ENCODE data around the gene VPS26A. TPM values are rescaled to one million over a fixed set of nuclear protein-coding genes. Genes with fewer than 3 reads are reported as not detected.

VPS26A gene
- total and polyA plus RNA-seq, 2 donors (not counting 1 experiment from before 2014, with no cell fraction given) = 44.1 to 57.1 TPM

DNA sequence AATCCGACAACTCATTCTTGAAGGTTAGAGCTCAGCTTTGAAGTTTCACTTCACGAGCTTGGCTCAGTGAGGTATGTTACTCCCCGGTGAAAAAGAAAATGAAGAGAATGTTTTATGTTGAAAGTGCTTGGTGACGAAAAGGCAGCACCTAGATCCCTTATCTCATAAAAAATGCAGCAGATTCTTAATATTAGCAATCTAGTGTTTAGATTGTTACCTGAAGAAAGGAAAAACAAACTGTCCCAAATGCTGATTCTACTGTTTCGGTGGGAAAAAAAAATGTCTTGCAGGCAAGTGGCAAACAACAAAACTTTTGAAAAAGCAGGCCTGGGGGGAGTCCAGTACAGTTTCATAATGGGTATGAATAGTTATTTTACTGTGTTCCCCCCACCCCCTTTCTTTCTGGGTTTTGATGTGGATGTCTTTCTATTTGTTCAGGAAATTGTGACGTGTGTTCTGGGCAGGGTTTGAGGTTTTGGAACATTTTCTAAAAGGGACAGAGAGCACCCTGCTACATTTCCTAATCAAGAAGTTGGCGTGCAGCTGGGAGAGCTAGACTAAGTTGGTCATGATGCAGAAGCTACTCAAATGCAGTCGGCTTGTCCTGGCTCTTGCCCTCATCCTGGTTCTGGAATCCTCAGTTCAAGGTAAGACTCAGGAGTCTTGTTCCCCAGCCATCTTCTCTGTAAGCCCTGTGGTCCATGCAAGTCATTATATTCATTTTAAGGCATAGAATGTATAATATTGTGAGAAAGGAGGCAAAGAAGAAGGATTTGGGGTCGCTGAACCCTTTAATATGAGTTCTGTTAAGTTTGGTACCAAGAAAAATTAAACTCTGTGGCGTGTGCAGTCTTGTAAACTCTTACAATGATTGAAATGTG lies 36.1 kb upstream of the VPS26A start, which contains the start of gene SRGN:
TSS of gene SRGN (plus strand) at position 514 of the 881 bp plus-strand sequence. CDS start at position 569, 55 bp downstream.
- no peaks in the 10 kb centered on the region for H4K20me1 ChIP-seq (ENCODE audit: control insufficient read depth, extremely low read depth, insufficient read depth, low read length)
- no peak within 1 kb of the TSS for H2AFZ ChIP-seq (ENCODE audit: low read length)
- H3K4me3 ChIP-seq (replicated peaks in 1 of 4; ENCODE audit: control extremely low read depth in 1 of 4, insufficient read depth in 1 of 4, low read depth in 3 of 4, low read length in 4 of 4) = peak within 1 kb of the TSS; percentile 1 to 84 (median 28)
- no peaks in the 10 kb centered on the region for H3K27me3 ChIP-seq (ENCODE audit: control insufficient read depth, insufficient read depth, low read length)
- H3K27ac ChIP-seq (ENCODE audit: insufficient read depth, low read length) = peak within 1 kb of the TSS; percentile 5
- DNase-seq (ENCODE audit: low read depth in 2 of 2) = peak; percentile 67 to 95
- H3K4me1 ChIP-seq (ENCODE audit: control insufficient read depth, extremely low read depth, insufficient read depth, low read length) = peaks cover 4% of the 10 kb centered on the region
- peak within 1 kb of the TSS; percentile 41 for H3K4me2 ChIP-seq (ENCODE audit: extremely low read depth, insufficient read depth, low read length)
- H3K79me2 ChIP-seq (ENCODE audit: control insufficient read depth, insufficient read depth, low read length) = peaks cover under 1% of the 10 kb centered on the region
- H3K9me3 ChIP-seq (ENCODE audit: control insufficient read depth, insufficient read depth, low read depth, low read length) = no peaks in the 10 kb centered on the region
- H3K9ac ChIP-seq (ENCODE audit: insufficient read depth, low read length) = no peak within 1 kb of the TSS
- TF ChIP-seq, protein P1, sequence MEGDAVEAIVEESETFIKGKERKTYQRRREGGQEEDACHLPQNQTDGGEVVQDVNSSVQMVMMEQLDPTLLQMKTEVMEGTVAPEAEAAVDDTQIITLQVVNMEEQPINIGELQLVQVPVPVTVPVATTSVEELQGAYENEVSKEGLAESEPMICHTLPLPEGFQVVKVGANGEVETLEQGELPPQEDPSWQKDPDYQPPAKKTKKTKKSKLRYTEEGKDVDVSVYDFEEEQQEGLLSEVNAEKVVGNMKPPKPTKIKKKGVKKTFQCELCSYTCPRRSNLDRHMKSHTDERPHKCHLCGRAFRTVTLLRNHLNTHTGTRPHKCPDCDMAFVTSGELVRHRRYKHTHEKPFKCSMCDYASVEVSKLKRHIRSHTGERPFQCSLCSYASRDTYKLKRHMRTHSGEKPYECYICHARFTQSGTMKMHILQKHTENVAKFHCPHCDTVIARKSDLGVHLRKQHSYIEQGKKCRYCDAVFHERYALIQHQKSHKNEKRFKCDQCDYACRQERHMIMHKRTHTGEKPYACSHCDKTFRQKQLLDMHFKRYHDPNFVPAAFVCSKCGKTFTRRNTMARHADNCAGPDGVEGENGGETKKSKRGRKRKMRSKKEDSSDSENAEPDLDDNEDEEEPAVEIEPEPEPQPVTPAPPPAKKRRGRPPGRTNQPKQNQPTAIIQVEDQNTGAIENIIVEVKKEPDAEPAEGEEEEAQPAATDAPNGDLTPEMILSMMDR (conservative IDR thresholded peaks at IDR 0.05 in 1 of 2, IDR thresholded peaks at IDR 0.05 in 1 of 2; ENCODE audit: low read depth in 1 of 2, low read length in 2 of 2) = no peak
- TF ChIP-seq EZH2 (IDR thresholded peaks at IDR 0.05; ENCODE audit: low read length, missing control alignments) = no peak
- H3K36me3 ChIP-seq (ENCODE audit: control insufficient read depth, insufficient read depth, low read length) = no peaks in the 10 kb centered on the region

DNA sequence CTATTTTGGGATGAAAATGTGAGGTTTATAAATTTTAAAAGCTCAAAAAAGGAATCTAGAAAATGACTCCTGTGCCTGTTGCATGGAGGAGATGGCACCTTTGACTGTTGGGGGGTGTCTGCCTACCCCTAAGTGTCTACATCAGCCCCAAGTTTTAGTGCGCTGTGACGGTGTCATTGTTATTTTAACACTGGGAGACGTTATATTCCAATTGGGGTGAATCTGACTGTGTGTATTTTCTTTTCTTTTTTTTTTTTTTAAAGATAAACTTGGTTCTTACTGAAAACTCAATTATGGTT lies 35.6 kb upstream of the VPS26A start:
- no peaks in the 10 kb centered on the region for H3K9me3 ChIP-seq (ENCODE audit: control insufficient read depth, insufficient read depth, low read depth, low read length)
- peak overlapping the region; percentile 29 for H3K4me2 ChIP-seq (ENCODE audit: extremely low read depth, insufficient read depth, low read length)
- H4K20me1 ChIP-seq (ENCODE audit: control insufficient read depth, extremely low read depth, insufficient read depth, low read length) = no peaks in the 10 kb centered on the region
- H2AFZ ChIP-seq (ENCODE audit: low read length) = no peak overlapping the region
- H3K36me3 ChIP-seq (ENCODE audit: control insufficient read depth, insufficient read depth, low read length) = no peaks in the 10 kb centered on the region
- DNase-seq (ENCODE audit: low read depth in 2 of 2) = no peak
- no peak overlapping the region for H3K9ac ChIP-seq (ENCODE audit: insufficient read depth, low read length)
- H3K79me2 ChIP-seq (ENCODE audit: control insufficient read depth, insufficient read depth, low read length) = peaks cover 2% of the 10 kb centered on the region
- peak overlapping the region; percentile 1 to 84 (median 28) for H3K4me3 ChIP-seq (replicated peaks in 1 of 4; ENCODE audit: control extremely low read depth in 1 of 4, insufficient read depth in 1 of 4, low read depth in 3 of 4, low read length in 4 of 4)
- H3K27ac ChIP-seq (ENCODE audit: insufficient read depth, low read length) = peak overlapping the region; percentile 5
- TF ChIP-seq, protein P1 (conservative IDR thresholded peaks at IDR 0.05 in 1 of 2, IDR thresholded peaks at IDR 0.05 in 1 of 2; ENCODE audit: low read depth in 1 of 2, low read length in 2 of 2) = no peak
- no peak for TF ChIP-seq EZH2 (IDR thresholded peaks at IDR 0.05; ENCODE audit: low read length, missing control alignments)
- peaks cover 4% of the 10 kb centered on the region for H3K4me1 ChIP-seq (ENCODE audit: control insufficient read depth, extremely low read depth, insufficient read depth, low read length)
- H3K27me3 ChIP-seq (ENCODE audit: control insufficient read depth, insufficient read depth, low read length) = no peaks in the 10 kb centered on the region

DNA sequence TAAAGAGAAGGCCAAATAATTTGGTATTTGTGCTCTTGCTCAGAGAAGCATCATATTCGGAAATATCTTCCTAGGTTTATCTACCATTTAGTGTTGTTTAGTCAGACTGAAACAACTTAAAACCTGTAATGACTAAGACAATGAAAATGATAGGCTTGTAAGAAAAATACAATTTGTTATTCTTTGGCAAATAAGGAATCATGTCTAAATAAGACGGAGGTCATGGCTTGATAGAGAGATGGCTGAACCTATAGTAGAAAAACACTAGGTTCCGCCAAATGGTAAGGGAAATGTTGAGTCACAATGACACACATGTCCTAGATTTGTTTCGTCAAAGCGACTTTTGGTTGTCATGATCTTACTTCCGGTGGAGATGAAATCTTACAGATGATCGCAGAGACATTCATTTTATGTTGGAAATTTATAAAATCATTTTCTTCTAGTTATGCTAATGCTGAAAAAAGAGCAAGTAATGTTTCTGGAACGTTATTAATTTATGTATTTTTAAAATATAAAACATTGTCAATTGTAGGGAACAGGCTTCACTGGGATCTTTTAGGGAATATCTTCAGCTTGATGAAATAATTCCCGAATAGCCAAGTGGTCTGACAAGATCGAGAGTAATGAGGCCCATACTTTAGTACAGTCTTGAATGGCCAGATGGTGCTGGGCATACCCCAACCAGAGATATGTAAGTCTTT lies 35.0 kb upstream of the VPS26A start:
- H3K4me2 ChIP-seq (ENCODE audit: extremely low read depth, insufficient read depth, low read length) = peak overlapping the region; percentile 41
- H3K36me3 ChIP-seq (ENCODE audit: control insufficient read depth, insufficient read depth, low read length) = no peaks in the 10 kb centered on the region
- no peaks in the 10 kb centered on the region for H3K9me3 ChIP-seq (ENCODE audit: control insufficient read depth, insufficient read depth, low read depth, low read length)
- H2AFZ ChIP-seq (ENCODE audit: low read length) = no peak overlapping the region
- peak overlapping the region in 3 of 4 experiments; percentile 2 to 84 (median 54) for H3K4me3 ChIP-seq (replicated peaks in 1 of 4; ENCODE audit: control extremely low read depth in 1 of 4, insufficient read depth in 1 of 4, low read depth in 3 of 4, low read length in 4 of 4)
- no peak overlapping the region for H3K9ac ChIP-seq (ENCODE audit: insufficient read depth, low read length)
- no peaks in the 10 kb centered on the region for H3K27me3 ChIP-seq (ENCODE audit: control insufficient read depth, insufficient read depth, low read length)
- peaks cover 2% of the 10 kb centered on the region for H3K79me2 ChIP-seq (ENCODE audit: control insufficient read depth, insufficient read depth, low read length)
- H4K20me1 ChIP-seq (ENCODE audit: control insufficient read depth, extremely low read depth, insufficient read depth, low read length) = no peaks in the 10 kb centered on the region
- no peak for TF ChIP-seq EZH2 (IDR thresholded peaks at IDR 0.05; ENCODE audit: low read length, missing control alignments)
- TF ChIP-seq, protein P1 (conservative IDR thresholded peaks at IDR 0.05 in 1 of 2, IDR thresholded peaks at IDR 0.05 in 1 of 2; ENCODE audit: low read depth in 1 of 2, low read length in 2 of 2) = no peak
- no peak overlapping the region for H3K27ac ChIP-seq (ENCODE audit: insufficient read depth, low read length)
- peaks cover 4% of the 10 kb centered on the region for H3K4me1 ChIP-seq (ENCODE audit: control insufficient read depth, extremely low read depth, insufficient read depth, low read length)
- DNase-seq (ENCODE audit: low read depth in 2 of 2) = peak; percentile 61 to 72

All from fibroblast of lung (primary cell).